Body of pancreas (tissue), 4 donors: ENCODE data around the gene GPA33. TPM values are rescaled to one million over a fixed set of nuclear protein-coding genes. Genes with fewer than 3 reads are reported as not detected.
A peak's percentile ranks its signal among the peaks of the same experiment; 100 is the strongest.

ENCODE experiments used
- ATAC-seq: fragments of 150-250 bp; one replicate; pipeline ENCODE4 v1.9.1; 2016
- DNase-seq, 4 donors: peaks; one replicate each; pipeline ENCODE4 v3.0.0-alpha.2; 2019
- H3K27ac ChIP-seq, 4 donors: fragments of 200-600 bp; sonication (generic); 1 replicate in 3 of 4; 2 replicates in 1 of 4; pipeline versions ENCODE4 v1.5.1 to v1.6.1; 2016 to 2019; ENCODE audit warnings: mild to moderate bottlenecking in 1 of 4, mixed read lengths in 1 of 4, moderate library complexity in 1 of 4
- H3K27me3 ChIP-seq, 2 donors: fragments of 200-600 bp; sonication (generic); one replicate each; pipeline ENCODE4 v1.6.0; 2016; ENCODE audit warnings: mild to moderate bottlenecking in 1 of 2
- H3K36me3 ChIP-seq, 2 donors: fragments of 200-600 bp; sonication (generic); replicated peaks in 1 of 2; 2 replicates each; pipeline ENCODE4 v1.5.1; 2016; ENCODE audit warnings: low read depth in 2 of 2; ENCODE audit not compliant: insufficient read depth in 1 of 2
- H3K4me1 ChIP-seq: fragments of 200-600 bp; sonication (generic); one replicate; pipeline ENCODE4 v1.6.0; 2016
- H3K4me3 ChIP-seq, 2 donors: fragments of 200-600 bp; sonication (generic); 1 replicate in 1 of 2; 2 replicates in 1 of 2; pipeline ENCODE4 v1.5.1; 2016 to 2019
- H3K9me3 ChIP-seq, 3 donors: fragments of 200-600 bp; sonication (generic); 1 replicate in 2 of 3; 2 replicates in 1 of 3; pipeline ENCODE4 v1.5.1; 2016
- CTCF ChIP-seq, 7 experiments: fragments of 450-650 bp in 4 of 7; fragments of 200-600 bp in 3 of 7; sonication (generic) in 3 of 7; IDR thresholded peaks; one replicate each; pipeline ENCODE4 v1.5.1; 2016 to 2019; ENCODE audit warnings: antibody characterized with exemption in 7 of 7
- POLR2A ChIP-seq, 3 donors: fragments of 450-650 bp; IDR thresholded peaks; one replicate each; pipeline ENCODE4 v1.6.1; 2016; ENCODE audit warnings: antibody characterized with exemption in 3 of 3, mild to moderate bottlenecking in 2 of 3
- WGBS, 2 donors: methylation state at CpG; one replicate each; pipeline ENCODE4 v1.1.5; 2017; 5-methylcytosine and 5-hydroxymethylcytosine counted together
- intact Hi-C: fragments of 100-400 bp; cut with DNase I; formaldehyde crosslinking; loops from one replicate; pipeline ENCODE4 v1.15.1; 2023
- small RNA-seq: library from RNA; depleted of rRNA; stranded (forward); fragments of <200 nt; gene quantifications from one replicate; pipeline ENCODE3, GENCODE V24; 2016
- total RNA-seq, 2 donors: library from RNA; depleted of rRNA; stranded (reverse); fragments of >200 nt; gene quantifications; one replicate each; pipeline ENCODE4 v1.1.0, GENCODE V29; 2016

GPA33 gene
- total RNA-seq, 2 donors from 2014 or later = 1.6 TPM; not detected in 1

GRCh38 chr1:167011560-167012191, 78.5 kb downstream of the GPA33 start:
- ATAC-seq = no peak
- TF ChIP-seq CTCF (IDR thresholded peaks at IDR 0.05) (no peak), POLR2A (IDR thresholded peaks at IDR 0.05) (no peak)
- intact Hi-C loops = no loop called here

GRCh38 chr1:167003711-167004110, 86.5 kb downstream of the GPA33 start:
- Histone ChIP-seq H3K27me3 (no peaks in the 10 kb centered on the region), H3K9me3 (no peaks in the 10 kb centered on the region), H3K27ac (peak overlapping the region in 1 of 4 donors; percentile 17), H3K4me1 (no peaks in the 10 kb centered on the region), H3K4me3 (no peak overlapping the region), H3K36me3 (no peaks in the 10 kb centered on the region)
- ATAC-seq (no peak), DNase-seq (no peak)
- WGBS, 2 donors = 38 to 43% methylated on average over 2 of the region's 2 CpGs
- intact Hi-C loops = no loop called here
- TF ChIP-seq POLR2A (IDR thresholded peaks at IDR 0.05) (no peak), CTCF (IDR thresholded peaks at IDR 0.05) (no peak)

More at GRCh38 chr1:167011560-167012191, 78.5 kb downstream of the GPA33 start:
- H3K27me3 ChIP-seq = no peaks in the 10 kb centered on the region
- no peak overlapping the region for H3K27ac ChIP-seq
- H3K4me1 ChIP-seq = no peaks in the 10 kb centered on the region
- WGBS, 2 donors = 70 to 74% methylated on average over 1 of the region's 1 CpG
- no peak overlapping the region for H3K4me3 ChIP-seq
- no peak for DNase-seq
- H3K36me3 ChIP-seq = no peaks in the 10 kb centered on the region
- H3K9me3 ChIP-seq = no peaks in the 10 kb centered on the region

Small RNAs within 50 kb of the gene (small RNA-seq; reads per million reads assigned to genes)
- gene RNA5SP65 = 6.5 reads per million, percentile 90 among the genes with 10 or more reads in this experiment

Other genes starting within 250 kb of the GPA33 start
- 1 to 10 TPM in 1 of 2 donors, under 1 TPM in 1; 0.99 to 4.9 TPM for gene TADA1, start 214.1 kb downstream of the GPA33 start, total RNA-seq
- gene ILDR2, start 114.8 kb downstream of the GPA33 start, total RNA-seq = under 1 TPM; 0.52 to 0.66 TPM
- not detected for gene MAEL, start 101.1 kb downstream of the GPA33 start, total RNA-seq
- not detected for gene STYXL2, start 3.7 kb upstream of the GPA33 start, total RNA-seq
- 10 to 100 TPM in 1 of 2 donors, 1 to 10 TPM in 1; 6.2 to 13.5 TPM for gene POU2F1, start 130.5 kb upstream of the GPA33 start, total RNA-seq